ENCODE measurements around the gene RNF181.
"Not testable (repeated sequence)": the region's sequence is repeated elsewhere in the genome, so short reads cannot be mapped to it uniquely, and the experiment has no call there.

The RNF181 gene

GRCh38 chr2:85615413-85615728, 19.8 kb downstream of the RNF181 start:
- no peak for DNase-seq (ENCODE audit: low spot score)
- Histone ChIP-seq H3K4me3 (peak overlapping the region; percentile 99), H3K27ac (peak overlapping the region in 1 of 2 donors; percentile 93)
- TF ChIP-seq, protein P1, sequence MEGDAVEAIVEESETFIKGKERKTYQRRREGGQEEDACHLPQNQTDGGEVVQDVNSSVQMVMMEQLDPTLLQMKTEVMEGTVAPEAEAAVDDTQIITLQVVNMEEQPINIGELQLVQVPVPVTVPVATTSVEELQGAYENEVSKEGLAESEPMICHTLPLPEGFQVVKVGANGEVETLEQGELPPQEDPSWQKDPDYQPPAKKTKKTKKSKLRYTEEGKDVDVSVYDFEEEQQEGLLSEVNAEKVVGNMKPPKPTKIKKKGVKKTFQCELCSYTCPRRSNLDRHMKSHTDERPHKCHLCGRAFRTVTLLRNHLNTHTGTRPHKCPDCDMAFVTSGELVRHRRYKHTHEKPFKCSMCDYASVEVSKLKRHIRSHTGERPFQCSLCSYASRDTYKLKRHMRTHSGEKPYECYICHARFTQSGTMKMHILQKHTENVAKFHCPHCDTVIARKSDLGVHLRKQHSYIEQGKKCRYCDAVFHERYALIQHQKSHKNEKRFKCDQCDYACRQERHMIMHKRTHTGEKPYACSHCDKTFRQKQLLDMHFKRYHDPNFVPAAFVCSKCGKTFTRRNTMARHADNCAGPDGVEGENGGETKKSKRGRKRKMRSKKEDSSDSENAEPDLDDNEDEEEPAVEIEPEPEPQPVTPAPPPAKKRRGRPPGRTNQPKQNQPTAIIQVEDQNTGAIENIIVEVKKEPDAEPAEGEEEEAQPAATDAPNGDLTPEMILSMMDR (IDR thresholded peaks at IDR 0.05): no peak

GRCh38 chr2:85617723-85618122, 22.2 kb downstream of the RNF181 start:
- DNase-seq (ENCODE audit: low spot score); H3K27ac ChIP-seq: not testable (repeated sequence)
- peak overlapping the region; percentile 99 for H3K4me3 ChIP-seq

DNA sequence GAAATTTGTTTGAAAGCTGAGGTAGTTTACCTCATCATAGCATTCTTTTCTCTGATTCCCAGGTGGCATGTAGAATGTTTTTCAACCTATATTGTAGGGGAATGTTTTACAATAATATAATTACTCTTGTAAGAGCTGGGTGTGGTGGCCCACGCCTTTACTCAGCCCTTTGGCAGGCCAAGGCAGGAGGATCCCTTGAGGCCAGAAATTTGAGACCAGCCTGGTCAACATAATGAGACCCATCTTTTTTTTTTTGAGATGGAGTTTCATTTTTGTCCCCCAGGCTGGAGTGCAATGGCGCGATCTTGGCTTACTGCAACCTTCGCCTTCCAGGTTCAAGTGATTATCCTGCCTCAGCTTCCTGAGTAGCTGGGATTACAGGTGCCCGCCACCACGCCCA, 24.1 kb downstream of the RNF181 start:
- Histone ChIP-seq H3K27ac (no peak overlapping the region), H3K4me3 (no peak overlapping the region)
- DNase-seq (ENCODE audit: low spot score): no peak
- TF ChIP-seq, protein P1 (IDR thresholded peaks at IDR 0.05): no peak

- no peak overlapping the region for H3K4me3 ChIP-seq
- DNase-seq (ENCODE audit: low spot score): no peak
- no peak overlapping the region for H3K27ac ChIP-seq
- TF ChIP-seq, protein P1 (IDR thresholded peaks at IDR 0.05): no peak
These were observed 25.8 kb downstream of the RNF181 start for GRCh38 chr2:85621338-85621737.

DNA sequence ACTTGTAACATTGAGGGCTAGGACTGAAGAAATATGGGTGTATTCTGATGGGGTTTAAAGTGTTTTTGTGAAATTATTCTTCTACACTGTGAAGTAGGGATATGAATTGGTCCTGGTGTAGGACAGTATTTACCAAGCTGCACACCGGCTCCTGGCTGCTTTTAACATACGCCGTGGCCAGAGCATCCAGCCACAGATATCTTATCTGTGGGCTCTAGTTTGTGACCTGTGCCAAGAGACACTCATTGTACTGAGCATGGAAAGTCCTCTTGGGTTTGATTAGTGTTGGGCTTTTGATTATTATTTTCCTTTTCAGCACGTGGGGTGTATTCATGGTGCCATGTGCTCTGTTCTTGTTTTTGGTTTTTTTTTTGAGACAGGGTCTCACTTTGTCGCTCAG, 28.4 kb downstream of the RNF181 start:
- DNase-seq (ENCODE audit: low spot score): no peak
- TF ChIP-seq, protein P1 (IDR thresholded peaks at IDR 0.05): no peak
- Histone ChIP-seq H3K4me3 (no peak overlapping the region), H3K27ac (no peak overlapping the region)

GRCh38 chr2:85628658-85629057, 33.1 kb downstream of the RNF181 start:
- H3K27ac ChIP-seq: no peak overlapping the region
- TF ChIP-seq, protein P1 (IDR thresholded peaks at IDR 0.05): no peak
- no peak overlapping the region for H3K4me3 ChIP-seq
- DNase-seq (ENCODE audit: low spot score): no peak

GRCh38 chr2:85631316-85631715, 35.8 kb downstream of the RNF181 start:
- TF ChIP-seq, protein P1 (IDR thresholded peaks at IDR 0.05): no peak
- no peak for DNase-seq (ENCODE audit: low spot score)
- Histone ChIP-seq H3K4me3 (no peak overlapping the region), H3K27ac (no peak overlapping the region)

- TF ChIP-seq, protein P1 (IDR thresholded peaks at IDR 0.05): no peak
- DNase-seq (ENCODE audit: low spot score): no peak
- H3K4me3 ChIP-seq: no peak overlapping the region
- H3K27ac ChIP-seq: no peak overlapping the region
These were observed 39.5 kb downstream of the RNF181 start for GRCh38 chr2:85635011-85635410.
